Activated naive CD8-positive, alpha-beta T cell (primary cell): ENCODE results near the gene YPEL2.
A peak's percentile ranks its signal among the peaks of the same experiment; 100 is the strongest.

Experiments
- H3K27ac Mint-ChIP-seq: one replicate; pipeline ENCODE4 v1.8.0; 2021; ENCODE audit warnings: mixed read lengths
- H3K27me3 Mint-ChIP-seq: one replicate; pipeline ENCODE4 v1.8.0; 2021; ENCODE audit warnings: mixed read lengths
- H3K36me3 Mint-ChIP-seq: one replicate; pipeline ENCODE4 v1.8.0; 2021; ENCODE audit warnings: mixed read lengths
- H3K4me1 Mint-ChIP-seq: one replicate; pipeline ENCODE4 v1.8.0; 2021; ENCODE audit warnings: low read depth, mixed read lengths
- H3K4me3 Mint-ChIP-seq: one replicate; pipeline ENCODE4 v1.8.0; 2021; ENCODE audit warnings: mild to moderate bottlenecking, mixed read lengths
- H3K9me3 Mint-ChIP-seq: one replicate; pipeline ENCODE4 v1.8.0; 2021; ENCODE audit warnings: low read depth, mixed read lengths

The YPEL2 gene

DNA sequence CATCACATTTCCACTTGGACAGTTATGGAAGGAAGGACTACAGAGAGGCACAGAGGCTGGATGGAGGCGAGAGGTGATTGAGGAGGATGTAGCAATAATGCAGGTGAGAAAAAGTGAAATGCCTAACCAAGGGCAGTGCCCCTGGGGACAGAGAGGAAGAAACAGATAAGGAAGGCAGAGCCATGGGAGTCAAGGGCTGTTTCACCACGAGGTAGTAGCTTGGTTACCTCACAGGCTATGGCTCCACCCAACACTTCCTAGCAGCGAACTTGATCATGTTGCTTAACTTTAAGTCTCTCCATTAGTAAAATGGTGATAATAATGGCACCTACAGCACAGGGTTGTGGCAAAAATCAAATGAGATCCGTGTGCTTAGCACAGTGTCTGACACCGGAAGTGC is 83.9 kb downstream of the YPEL2 start:
- Mint-ChIP-seq H3K4me1 (peaks cover 41% of the 10 kb centered on the region), H3K36me3 (no peaks in the 10 kb centered on the region), H3K27ac (peak overlapping the region; percentile 29), H3K4me3 (no peak overlapping the region), H3K9me3 (no peaks in the 10 kb centered on the region), H3K27me3 (no peaks in the 10 kb centered on the region)

DNA sequence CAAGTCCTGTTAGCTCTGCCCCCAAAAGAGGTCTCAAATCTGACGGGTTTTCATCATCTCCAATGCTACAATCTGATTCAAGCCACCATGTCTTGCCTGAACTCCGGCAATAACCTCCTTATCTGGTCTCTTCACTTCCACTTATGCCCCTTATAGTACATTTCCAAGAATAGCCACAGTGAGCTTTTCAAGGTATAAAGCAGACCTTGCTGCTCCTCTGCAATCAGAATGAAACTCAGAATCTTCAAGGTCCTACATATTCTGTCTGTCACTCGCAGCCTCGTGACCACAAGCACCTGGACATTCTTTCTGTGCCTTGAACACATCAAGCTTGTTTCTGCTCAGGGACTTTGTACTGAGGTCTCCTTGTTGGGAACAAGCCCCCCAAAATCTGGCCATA is 84.7 kb downstream of the YPEL2 start:
- Mint-ChIP-seq H3K4me1 (peaks cover 40% of the 10 kb centered on the region), H3K36me3 (no peaks in the 10 kb centered on the region), H3K4me3 (no peak overlapping the region), H3K27ac (no peak overlapping the region), H3K27me3 (no peaks in the 10 kb centered on the region), H3K9me3 (no peaks in the 10 kb centered on the region)

DNA sequence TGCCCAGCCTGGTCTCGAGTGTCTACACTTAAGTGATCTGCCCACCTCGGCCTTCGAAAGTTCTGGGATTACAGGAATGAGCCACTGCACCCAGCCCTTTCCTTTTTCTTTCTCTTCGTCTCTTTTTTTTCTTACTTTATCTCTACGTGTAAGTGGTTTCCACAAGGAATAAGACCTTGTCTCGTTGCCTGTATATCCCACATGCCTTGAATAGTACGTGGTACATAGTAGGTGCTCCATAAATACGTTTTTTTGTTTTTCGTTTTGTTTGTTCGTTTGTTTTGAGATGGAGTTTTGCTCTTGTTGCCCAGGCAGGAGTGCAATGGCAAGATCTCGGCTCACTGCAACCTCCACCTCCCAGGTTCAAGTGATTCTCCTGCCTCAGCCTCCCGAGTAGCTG is 86.0 kb downstream of the YPEL2 start:
- Mint-ChIP-seq H3K4me1 (peaks cover 34% of the 10 kb centered on the region), H3K27me3 (no peaks in the 10 kb centered on the region), H3K36me3 (no peaks in the 10 kb centered on the region), H3K4me3 (no peak overlapping the region), H3K9me3 (no peaks in the 10 kb centered on the region), H3K27ac (peak overlapping the region; percentile 47)

DNA sequence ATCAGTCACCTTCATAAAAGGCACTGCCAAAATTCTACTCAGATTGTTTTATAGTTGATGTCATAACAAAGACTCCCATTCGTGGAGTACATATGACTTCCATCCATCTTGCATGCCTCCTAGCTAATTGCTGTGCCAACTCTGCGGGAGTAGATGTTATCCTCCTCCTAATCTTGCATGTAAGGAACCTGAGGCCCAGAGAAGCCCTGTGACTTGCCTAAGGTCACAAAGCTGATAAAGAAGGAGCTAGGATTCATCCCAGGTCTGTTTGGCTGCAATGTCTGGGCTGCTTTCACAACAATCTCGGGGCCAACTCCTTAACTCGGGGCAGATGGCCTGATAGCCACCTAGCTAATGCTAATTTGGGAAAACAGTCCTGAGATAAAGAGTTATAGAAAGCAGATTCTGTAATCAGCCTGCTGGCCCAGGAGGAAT is 87.3 kb downstream of the YPEL2 start:
- Mint-ChIP-seq H3K27me3 (no peaks in the 10 kb centered on the region), H3K4me3 (no peak overlapping the region), H3K9me3 (no peaks in the 10 kb centered on the region), H3K4me1 (peaks cover 24% of the 10 kb centered on the region), H3K27ac (no peak overlapping the region), H3K36me3 (no peaks in the 10 kb centered on the region)

DNA sequence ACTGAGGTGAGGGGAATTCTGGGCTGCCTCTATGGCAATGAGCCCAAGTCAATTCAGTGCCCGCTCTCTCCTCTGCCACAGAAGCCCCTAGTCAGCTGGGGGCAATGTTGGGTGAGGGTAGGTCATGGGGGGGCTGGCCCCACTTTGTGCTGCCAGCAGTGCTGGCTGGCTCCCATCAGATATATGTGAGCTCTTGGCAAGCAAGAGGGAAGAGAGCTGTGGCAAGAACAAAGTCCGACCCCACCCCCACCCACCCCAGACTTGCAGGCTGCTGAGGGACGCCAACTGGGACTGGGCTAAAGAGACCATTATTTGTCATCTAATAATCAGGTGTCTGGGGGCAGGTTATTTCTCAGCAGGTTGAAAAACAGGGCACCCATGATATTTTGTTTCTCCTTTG is 89.4 kb downstream of the YPEL2 start:
- Mint-ChIP-seq H3K27me3 (no peaks in the 10 kb centered on the region), H3K27ac (no peak overlapping the region), H3K4me3 (no peak overlapping the region), H3K9me3 (no peaks in the 10 kb centered on the region), H3K36me3 (no peaks in the 10 kb centered on the region), H3K4me1 (peaks cover 12% of the 10 kb centered on the region)

DNA sequence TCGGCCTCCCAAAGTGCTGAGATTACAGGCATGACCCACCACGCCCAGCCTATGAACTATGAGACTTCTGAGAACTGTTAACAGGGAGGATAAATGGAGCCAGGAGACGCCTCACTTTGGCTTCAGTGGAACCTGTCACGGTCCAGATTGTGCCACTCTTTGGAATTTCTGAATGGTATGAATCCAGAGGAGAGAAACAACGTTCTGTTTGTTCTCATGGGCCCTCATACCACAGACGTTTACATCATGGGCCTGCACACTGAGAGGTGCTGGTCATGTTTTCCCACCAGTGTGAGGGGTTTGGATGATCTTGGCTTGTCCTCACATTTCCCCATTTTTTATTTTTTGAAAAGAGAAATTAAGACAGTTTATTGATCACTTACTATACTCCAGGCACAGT is 90.3 kb downstream of the YPEL2 start:
- H3K36me3 Mint-ChIP-seq, result no peaks in the 10 kb centered on the region
- no peaks in the 10 kb centered on the region for H3K9me3 Mint-ChIP-seq
- H3K27me3 Mint-ChIP-seq, result no peaks in the 10 kb centered on the region
- H3K27ac Mint-ChIP-seq, result no peak overlapping the region
- H3K4me3 Mint-ChIP-seq, result no peak overlapping the region
- H3K4me1 Mint-ChIP-seq, result peaks cover 5% of the 10 kb centered on the region

DNA sequence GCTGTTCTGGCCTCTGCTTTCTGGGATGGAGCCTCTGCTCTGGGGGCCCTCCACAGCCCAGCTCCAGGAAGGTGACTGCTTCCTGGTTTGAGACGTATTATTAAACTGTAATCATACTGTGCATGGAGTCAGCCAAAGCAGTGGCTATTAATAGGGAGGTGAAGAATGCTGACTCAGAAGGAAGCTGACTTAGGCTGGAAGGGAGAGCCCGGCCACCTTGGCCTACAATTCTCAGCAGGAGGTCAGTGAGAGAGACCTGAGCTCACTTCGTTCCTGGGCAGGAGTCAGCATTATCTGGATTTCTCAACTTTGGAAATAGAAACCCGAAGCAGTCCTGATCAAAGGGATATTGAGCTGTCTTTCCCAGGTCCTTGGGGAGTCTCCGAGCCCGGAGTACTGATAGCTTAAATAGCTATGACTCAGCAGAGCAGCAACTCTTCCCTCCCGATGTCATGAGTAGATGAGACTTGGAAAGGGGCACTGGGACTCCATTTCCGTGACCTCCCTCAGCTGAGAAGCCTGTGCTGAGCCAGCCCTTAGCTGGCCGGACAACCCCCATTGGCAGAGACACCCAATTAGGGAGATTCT is 91.8 kb downstream of the YPEL2 start:
- Mint-ChIP-seq H3K4me3 (no peak overlapping the region), H3K9me3 (no peaks in the 10 kb centered on the region), H3K27me3 (no peaks in the 10 kb centered on the region), H3K27ac (no peak overlapping the region), H3K4me1 (peaks cover 12% of the 10 kb centered on the region), H3K36me3 (no peaks in the 10 kb centered on the region)

DNA sequence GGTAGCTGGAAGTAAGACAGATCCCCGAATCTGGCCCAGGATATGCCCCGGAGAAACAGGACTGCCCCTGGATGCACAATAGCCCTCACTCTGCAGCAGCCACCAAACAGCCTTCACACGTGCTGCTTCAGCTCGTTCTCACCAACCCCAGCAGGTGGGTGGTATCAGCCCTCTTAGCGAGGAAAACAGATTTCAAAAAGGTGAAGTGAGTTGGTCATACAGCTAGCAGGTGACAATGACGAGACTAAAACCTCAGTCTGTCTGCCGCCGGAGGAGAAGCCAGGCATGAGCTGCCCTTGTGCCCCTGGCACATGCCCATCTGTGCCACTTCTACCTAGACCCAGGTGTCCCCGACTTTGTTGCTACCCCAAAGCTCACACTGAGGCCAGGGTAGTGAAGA is 92.4 kb downstream of the YPEL2 start:
- H3K4me1 Mint-ChIP-seq, result peaks cover 12% of the 10 kb centered on the region
- H3K4me3 Mint-ChIP-seq, result no peak overlapping the region
- no peaks in the 10 kb centered on the region for H3K9me3 Mint-ChIP-seq
- no peaks in the 10 kb centered on the region for H3K36me3 Mint-ChIP-seq
- no peaks in the 10 kb centered on the region for H3K27me3 Mint-ChIP-seq
- no peak overlapping the region for H3K27ac Mint-ChIP-seq

DNA sequence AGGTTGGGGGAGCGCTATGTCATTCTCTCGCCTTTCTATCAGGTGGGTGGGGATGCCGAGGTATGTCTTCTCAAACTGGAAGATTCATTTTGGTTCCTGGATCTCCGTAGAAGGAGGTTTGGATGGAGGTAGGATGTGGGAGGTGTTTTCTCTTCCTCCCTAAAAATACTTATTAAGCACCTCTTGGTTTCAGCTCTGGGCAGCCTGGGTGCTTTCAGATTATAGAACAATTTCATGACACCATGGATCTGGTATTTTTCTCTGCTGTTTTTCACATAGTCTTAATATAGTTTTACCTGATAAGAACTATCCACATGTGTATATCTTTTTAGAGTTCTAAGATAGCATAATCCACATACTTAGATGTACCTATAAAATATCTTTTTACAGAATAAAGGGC is 92.9 kb downstream of the YPEL2 start:
- Mint-ChIP-seq H3K36me3 (no peaks in the 10 kb centered on the region), H3K9me3 (no peaks in the 10 kb centered on the region), H3K27ac (no peak overlapping the region), H3K4me3 (no peak overlapping the region), H3K27me3 (no peaks in the 10 kb centered on the region), H3K4me1 (peaks cover 12% of the 10 kb centered on the region)

DNA sequence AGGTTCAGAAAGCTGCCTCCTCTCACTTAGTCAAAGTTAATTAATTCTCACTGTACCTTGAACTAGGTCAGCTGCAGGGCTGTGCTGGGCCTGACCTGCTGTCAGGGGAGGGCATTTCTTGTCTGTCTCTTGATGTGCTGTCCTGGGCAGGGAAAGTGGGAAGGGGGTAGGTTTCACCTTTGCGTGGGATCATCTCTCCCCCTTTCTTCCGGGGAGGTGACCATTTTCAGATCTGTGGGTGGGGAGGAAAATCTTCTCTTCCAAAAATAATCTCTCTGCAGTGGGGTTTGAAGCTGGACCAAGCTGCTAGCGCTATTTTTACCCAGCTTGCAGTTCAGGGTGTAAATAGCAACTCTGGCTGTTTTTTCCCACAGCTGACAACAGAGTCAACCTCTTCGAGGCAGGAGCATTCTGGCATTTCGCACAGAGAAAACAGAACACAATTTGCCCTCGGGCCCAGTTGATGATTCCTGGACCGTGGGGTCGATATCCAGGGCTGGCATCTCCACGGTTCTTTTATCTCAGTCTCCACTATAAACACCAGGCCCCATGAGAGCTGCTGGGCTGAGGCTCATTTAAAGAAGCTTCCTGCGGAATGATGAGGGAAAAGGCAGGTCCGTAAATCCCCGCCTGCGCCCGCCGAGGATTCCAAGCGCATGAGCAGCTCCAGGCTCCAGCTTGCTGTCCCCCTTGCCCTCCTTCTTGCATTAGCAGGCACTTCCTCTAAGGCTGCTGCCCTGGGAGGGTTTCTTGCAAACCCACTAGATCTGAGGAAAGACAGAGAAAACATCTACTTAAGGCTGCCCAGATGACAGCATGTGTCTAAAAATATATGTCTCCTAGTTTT is 93.9 kb downstream of the YPEL2 start:
- Mint-ChIP-seq H3K27ac (no peak overlapping the region), H3K9me3 (no peaks in the 10 kb centered on the region), H3K36me3 (no peaks in the 10 kb centered on the region), H3K27me3 (no peaks in the 10 kb centered on the region), H3K4me3 (no peak overlapping the region), H3K4me1 (peaks cover 12% of the 10 kb centered on the region)

DNA sequence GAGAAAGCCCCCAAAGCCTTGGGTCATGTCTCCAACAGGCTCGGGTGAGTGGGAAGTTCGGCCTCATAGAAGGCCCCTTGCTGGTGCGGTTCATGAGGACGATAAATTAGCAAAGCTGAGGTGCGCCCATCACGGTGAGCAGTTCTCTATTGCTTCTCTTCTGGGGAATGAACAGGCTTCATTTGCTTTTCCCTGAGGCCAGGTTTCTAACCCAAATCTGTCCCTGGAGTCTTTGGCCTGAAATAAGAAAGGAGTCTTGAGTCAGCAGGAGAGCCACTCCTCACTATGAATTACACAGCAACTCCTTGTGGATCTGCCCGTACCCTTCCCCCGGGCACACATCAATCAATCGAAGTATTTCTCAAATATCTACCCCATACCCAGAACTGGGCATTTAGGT is 94.6 kb downstream of the YPEL2 start:
- H3K4me3 Mint-ChIP-seq, result no peak overlapping the region
- no peaks in the 10 kb centered on the region for H3K36me3 Mint-ChIP-seq
- peaks cover 12% of the 10 kb centered on the region for H3K4me1 Mint-ChIP-seq
- no peaks in the 10 kb centered on the region for H3K9me3 Mint-ChIP-seq
- H3K27me3 Mint-ChIP-seq, result no peaks in the 10 kb centered on the region
- no peak overlapping the region for H3K27ac Mint-ChIP-seq

DNA sequence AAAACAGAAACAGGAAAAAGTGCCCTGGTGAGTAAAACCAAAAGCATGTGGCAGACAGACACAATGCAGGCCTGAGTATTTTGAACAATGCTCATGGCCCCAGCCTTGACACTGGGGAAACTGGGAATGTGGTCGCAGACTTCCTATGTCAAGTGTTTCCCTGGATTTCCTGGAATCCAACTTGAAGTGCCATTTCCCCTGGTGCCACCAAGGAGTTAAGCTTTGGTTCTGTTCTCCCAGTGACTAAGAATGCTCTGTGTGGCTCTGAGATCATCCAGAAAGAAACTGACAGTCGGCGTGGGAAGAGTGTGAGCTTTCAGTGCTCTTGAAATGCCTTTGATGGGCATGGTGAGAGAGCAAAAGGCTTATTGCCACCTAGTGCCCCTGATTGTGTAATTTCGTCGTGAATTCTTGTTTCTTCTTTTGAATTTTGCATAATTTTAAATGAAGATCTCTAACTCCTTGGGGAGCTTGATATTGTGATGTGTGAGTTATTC is 96.0 kb downstream of the YPEL2 start:
- Mint-ChIP-seq H3K27ac (no peak overlapping the region), H3K4me1 (peaks cover 12% of the 10 kb centered on the region), H3K36me3 (no peaks in the 10 kb centered on the region), H3K4me3 (no peak overlapping the region), H3K27me3 (no peaks in the 10 kb centered on the region), H3K9me3 (peaks cover 4% of the 10 kb centered on the region)

DNA sequence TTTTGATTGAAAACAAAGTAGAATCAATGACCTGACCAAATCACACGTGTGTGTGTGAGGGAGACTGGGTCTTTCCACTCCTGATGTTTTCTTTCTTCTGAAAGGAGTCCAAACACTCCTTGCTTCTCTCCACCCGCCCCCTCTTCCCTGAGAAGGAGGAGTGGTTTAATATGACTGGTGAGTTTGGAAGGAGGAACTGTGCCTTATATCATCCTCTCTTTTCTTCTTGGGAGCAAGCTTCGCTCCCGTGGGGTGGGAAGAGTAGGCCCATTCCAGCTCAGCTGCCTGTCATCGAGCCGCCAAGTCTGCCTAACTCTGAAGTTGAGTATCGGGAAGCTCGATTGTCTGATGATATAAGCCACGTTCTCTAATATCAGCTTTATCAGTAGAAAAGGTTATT is 96.5 kb downstream of the YPEL2 start:
- peaks cover 12% of the 10 kb centered on the region for H3K4me1 Mint-ChIP-seq

DNA sequence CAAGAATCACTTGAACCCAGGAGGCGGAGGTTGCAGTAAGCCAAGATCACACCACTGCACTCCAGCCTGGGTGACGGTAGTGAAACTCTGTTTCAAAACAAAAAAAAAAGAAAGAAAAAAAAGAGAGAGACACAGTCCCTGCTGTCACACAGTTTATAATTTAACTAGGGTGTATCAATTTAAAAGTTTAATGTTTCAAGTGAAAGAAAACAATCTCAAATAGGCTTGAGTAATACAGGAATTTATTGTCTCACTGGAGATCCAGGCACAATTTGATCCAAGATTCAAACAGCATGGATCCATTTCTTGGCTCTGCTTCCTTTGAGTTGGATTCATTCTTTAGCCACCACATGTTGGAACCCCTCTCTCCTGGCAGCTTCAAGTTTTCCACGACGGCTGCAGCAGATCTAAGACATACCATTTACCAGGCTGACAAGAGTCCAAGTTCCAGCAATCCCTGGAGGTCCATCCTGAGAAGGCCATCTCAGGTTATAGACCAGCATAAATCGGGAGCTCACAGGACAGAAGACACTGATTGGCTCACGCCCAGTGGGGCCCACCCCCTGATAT is 97.5 kb downstream of the YPEL2 start:
- Mint-ChIP-seq H3K9me3 (peaks cover 8% of the 10 kb centered on the region), H3K27ac (no peak overlapping the region), H3K36me3 (no peaks in the 10 kb centered on the region), H3K4me3 (no peak overlapping the region), H3K27me3 (no peaks in the 10 kb centered on the region), H3K4me1 (peaks cover 12% of the 10 kb centered on the region)

More for the DNA sequence above, 96.5 kb downstream of the YPEL2 start:
- H3K27me3 Mint-ChIP-seq, result no peaks in the 10 kb centered on the region
- no peaks in the 10 kb centered on the region for H3K36me3 Mint-ChIP-seq
- peaks cover 8% of the 10 kb centered on the region for H3K9me3 Mint-ChIP-seq
- no peak overlapping the region for H3K4me3 Mint-ChIP-seq
- H3K27ac Mint-ChIP-seq, result no peak overlapping the region

DNA sequence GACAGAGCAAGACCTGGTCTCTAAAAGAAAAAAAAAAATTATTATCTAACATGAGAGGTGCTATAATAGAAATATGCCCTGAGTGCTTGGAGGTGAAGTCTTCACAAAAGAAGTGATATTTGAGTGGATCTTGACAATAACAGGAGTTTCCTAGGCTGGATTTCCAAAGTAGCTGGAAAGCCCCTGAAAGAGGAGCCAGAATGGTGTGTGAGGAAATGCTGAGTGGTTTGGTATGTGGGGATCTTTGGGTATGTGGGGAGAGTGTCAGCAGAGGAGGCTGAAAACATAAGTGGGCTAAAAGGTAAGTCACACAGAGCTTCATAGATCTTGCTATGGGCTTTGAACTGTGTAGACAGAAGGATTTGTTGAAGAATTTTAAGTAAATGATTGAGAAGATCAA is 100.1 kb downstream of the YPEL2 start:
- H3K9me3 Mint-ChIP-seq, result peaks cover 8% of the 10 kb centered on the region
- H3K4me3 Mint-ChIP-seq, result no peak overlapping the region
- peaks cover 20% of the 10 kb centered on the region for H3K4me1 Mint-ChIP-seq
- H3K27ac Mint-ChIP-seq, result no peak overlapping the region
- no peaks in the 10 kb centered on the region for H3K27me3 Mint-ChIP-seq
- H3K36me3 Mint-ChIP-seq, result no peaks in the 10 kb centered on the region
